Activated naive CD8-positive, alpha-beta T cell (primary cell): ENCODE data around the gene CPED1.

Experiments
- H3K27ac Mint-ChIP-seq: one replicate; pipeline ENCODE4 v1.8.0; 2021; ENCODE audit warnings: mixed read lengths
- H3K27me3 Mint-ChIP-seq: one replicate; pipeline ENCODE4 v1.8.0; 2021; ENCODE audit warnings: mixed read lengths
- H3K36me3 Mint-ChIP-seq: one replicate; pipeline ENCODE4 v1.8.0; 2021; ENCODE audit warnings: mixed read lengths
- H3K4me1 Mint-ChIP-seq: one replicate; pipeline ENCODE4 v1.8.0; 2021; ENCODE audit warnings: low read depth, mixed read lengths
- H3K4me3 Mint-ChIP-seq: one replicate; pipeline ENCODE4 v1.8.0; 2021; ENCODE audit warnings: mild to moderate bottlenecking, mixed read lengths
- H3K9me3 Mint-ChIP-seq: one replicate; pipeline ENCODE4 v1.8.0; 2021; ENCODE audit warnings: low read depth, mixed read lengths

The CPED1 gene

GRCh38 chr7:121012170-121012874 is 23.8 kb downstream of the CPED1 start:
- Mint-ChIP-seq H3K27ac (no peak overlapping the region), H3K9me3 (no peaks in the 10 kb centered on the region), H3K4me3 (no peak overlapping the region), H3K27me3 (peaks cover 11% of the 10 kb centered on the region), H3K36me3 (no peaks in the 10 kb centered on the region), H3K4me1 (no peaks in the 10 kb centered on the region)

- Mint-ChIP-seq H3K4me1 (no peaks in the 10 kb centered on the region), H3K4me3 (no peak overlapping the region), H3K9me3 (no peaks in the 10 kb centered on the region), H3K27me3 (peaks cover 6% of the 10 kb centered on the region), H3K36me3 (no peaks in the 10 kb centered on the region), H3K27ac (no peak overlapping the region)
Measured at GRCh38 chr7:121012919-121013318, 24.4 kb downstream of the CPED1 start.

- Mint-ChIP-seq H3K27me3 (peaks cover 3% of the 10 kb centered on the region), H3K36me3 (no peaks in the 10 kb centered on the region), H3K9me3 (no peaks in the 10 kb centered on the region), H3K4me3 (no peak overlapping the region), H3K27ac (no peak overlapping the region), H3K4me1 (no peaks in the 10 kb centered on the region)
Measured at GRCh38 chr7:121015560-121015959, 27.0 kb downstream of the CPED1 start.

DNA sequence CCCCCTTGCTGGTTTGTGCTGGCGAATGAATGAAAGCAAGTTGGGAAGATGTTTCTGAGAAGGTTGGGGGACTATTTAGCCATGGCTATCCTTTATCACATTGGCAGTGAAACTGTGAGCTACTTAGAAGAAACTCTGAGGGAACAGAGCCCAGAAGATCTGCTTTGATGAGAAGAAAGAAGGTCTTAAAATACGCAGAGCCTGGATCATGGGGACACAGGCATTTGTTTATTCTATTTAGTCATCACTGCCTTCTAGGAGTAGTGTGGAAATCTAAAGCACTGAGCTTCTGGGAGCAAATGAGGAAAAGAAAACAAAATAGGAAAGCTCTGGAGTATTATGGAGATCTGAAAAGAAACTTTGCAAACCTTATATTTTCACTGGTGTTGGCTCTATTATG is 28.5 kb downstream of the CPED1 start:
- H3K27me3 Mint-ChIP-seq: peaks cover 3% of the 10 kb centered on the region
- no peaks in the 10 kb centered on the region for H3K9me3 Mint-ChIP-seq
- no peaks in the 10 kb centered on the region for H3K4me1 Mint-ChIP-seq
- H3K4me3 Mint-ChIP-seq: no peak overlapping the region
- no peak overlapping the region for H3K27ac Mint-ChIP-seq
- no peaks in the 10 kb centered on the region for H3K36me3 Mint-ChIP-seq

DNA sequence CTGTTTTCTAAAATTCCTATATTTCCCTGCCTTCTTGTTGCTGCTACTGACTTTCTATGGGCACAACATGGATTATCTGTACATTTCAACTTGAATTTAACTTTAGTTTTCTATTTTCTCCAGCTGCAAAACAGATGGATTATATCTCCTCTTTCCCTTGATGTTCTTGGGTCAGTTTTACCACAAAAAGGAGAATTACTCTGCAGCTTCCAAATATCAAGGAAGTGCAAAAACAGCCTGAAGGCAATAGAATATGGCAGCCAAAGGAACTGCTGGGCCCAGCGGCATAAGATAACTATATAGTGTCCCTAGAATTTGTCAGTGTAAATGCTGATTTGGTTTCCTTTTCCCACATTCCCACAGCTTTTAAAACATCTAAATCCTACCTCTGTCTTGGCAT is 29.1 kb downstream of the CPED1 start:
- Mint-ChIP-seq H3K4me3 (no peak overlapping the region), H3K36me3 (no peaks in the 10 kb centered on the region), H3K27ac (no peak overlapping the region), H3K4me1 (no peaks in the 10 kb centered on the region), H3K27me3 (peaks cover 3% of the 10 kb centered on the region), H3K9me3 (no peaks in the 10 kb centered on the region)

- Mint-ChIP-seq H3K27ac (no peak overlapping the region), H3K27me3 (peaks cover 1% of the 10 kb centered on the region), H3K36me3 (no peaks in the 10 kb centered on the region), H3K4me1 (no peaks in the 10 kb centered on the region), H3K9me3 (no peaks in the 10 kb centered on the region), H3K4me3 (no peak overlapping the region)
Measured at GRCh38 chr7:121019018-121019417, 30.5 kb downstream of the CPED1 start.

DNA sequence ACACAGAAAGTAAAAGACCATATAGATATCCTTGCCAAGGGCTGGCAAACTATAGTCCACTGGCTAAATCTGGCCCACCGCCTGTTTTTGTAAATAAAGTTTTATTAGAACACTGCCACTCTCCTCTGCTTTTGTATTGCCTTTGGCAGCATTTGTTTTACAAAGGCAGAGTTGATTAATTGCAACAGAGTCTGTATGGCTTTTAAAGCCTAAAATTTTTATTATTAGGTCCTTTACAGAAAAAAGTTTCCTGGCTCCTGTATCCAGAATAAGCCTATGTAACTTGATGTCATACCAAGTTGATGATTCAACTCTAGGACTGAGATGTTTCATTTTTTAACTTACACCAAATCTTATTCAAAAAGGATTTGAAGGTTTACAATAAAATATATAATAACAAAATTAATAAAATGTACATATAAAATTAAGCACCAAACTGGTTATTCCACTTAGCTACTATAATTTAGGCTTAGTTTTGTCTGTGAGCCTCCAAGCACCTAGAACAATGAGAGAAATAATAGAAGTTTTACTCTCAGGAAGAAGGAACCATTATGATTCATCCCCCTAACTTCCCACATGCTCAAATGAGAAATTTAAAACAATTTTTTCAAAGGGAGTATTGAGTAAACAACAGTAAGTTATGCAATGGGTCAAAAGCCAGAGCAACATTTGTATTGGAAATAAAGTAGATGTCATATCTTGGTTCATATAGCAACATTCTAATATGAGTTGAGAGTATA is 31.9 kb downstream of the CPED1 start:
- Mint-ChIP-seq H3K4me3 (no peak overlapping the region), H3K27ac (no peak overlapping the region), H3K36me3 (no peaks in the 10 kb centered on the region), H3K9me3 (no peaks in the 10 kb centered on the region), H3K4me1 (no peaks in the 10 kb centered on the region), H3K27me3 (peaks cover 1% of the 10 kb centered on the region)

- Mint-ChIP-seq H3K27ac (no peak overlapping the region), H3K36me3 (no peaks in the 10 kb centered on the region), H3K4me1 (no peaks in the 10 kb centered on the region)
Measured at GRCh38 chr7:121020989-121021969, 32.8 kb downstream of the CPED1 start.

GRCh38 chr7:121023194-121023593 is 34.7 kb downstream of the CPED1 start:
- no peaks in the 10 kb centered on the region for H3K27me3 Mint-ChIP-seq
- H3K36me3 Mint-ChIP-seq: no peaks in the 10 kb centered on the region
- no peaks in the 10 kb centered on the region for H3K9me3 Mint-ChIP-seq
- H3K27ac Mint-ChIP-seq: no peak overlapping the region
- H3K4me3 Mint-ChIP-seq: no peak overlapping the region
- no peaks in the 10 kb centered on the region for H3K4me1 Mint-ChIP-seq

More at GRCh38 chr7:121020989-121021969, 32.8 kb downstream of the CPED1 start:
- Mint-ChIP-seq H3K27me3 (peaks cover 1% of the 10 kb centered on the region), H3K4me3 (no peak overlapping the region), H3K9me3 (no peaks in the 10 kb centered on the region)

DNA sequence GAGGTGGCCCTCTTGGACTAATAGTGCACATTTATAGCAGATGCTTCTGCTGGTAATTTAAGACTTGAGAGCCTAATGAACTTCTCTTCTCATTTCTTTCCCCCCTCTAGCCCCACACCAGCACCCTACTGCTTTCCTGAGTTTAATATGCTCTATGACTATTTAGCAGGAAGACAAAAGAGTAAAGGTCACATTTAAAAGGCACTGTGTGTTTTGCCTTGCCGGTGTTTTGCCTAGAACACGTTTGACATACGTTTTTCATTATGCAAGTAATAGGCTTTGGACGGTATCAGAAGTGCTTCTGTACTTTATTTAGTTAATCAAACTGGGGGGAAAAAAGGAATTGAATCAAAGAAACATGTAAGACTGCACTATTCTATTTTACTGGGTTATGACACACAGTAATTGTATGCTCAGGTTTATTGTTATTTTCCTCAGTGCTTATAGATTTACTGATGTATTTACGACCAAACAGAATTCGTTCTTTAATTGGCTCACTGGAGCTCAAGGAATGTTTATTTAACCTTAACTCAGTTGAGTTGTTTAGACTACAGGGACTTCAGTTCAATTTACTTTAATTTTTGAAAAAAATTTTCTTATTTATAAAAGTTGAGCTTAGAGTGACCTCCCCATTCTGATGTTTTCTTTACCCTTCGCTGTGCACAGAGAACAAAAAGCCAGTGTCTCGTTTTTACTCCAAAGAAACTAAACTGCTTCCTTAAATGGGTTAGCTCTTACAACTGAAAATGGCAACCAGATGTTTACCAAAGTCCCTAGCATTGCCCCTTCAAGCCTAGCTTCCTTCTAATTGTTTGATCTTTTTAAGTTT is 35.4 kb downstream of the CPED1 start:
- Mint-ChIP-seq H3K27me3 (peaks cover 2% of the 10 kb centered on the region), H3K4me3 (no peak overlapping the region), H3K27ac (no peak overlapping the region), H3K9me3 (no peaks in the 10 kb centered on the region), H3K36me3 (no peaks in the 10 kb centered on the region), H3K4me1 (no peaks in the 10 kb centered on the region)

DNA sequence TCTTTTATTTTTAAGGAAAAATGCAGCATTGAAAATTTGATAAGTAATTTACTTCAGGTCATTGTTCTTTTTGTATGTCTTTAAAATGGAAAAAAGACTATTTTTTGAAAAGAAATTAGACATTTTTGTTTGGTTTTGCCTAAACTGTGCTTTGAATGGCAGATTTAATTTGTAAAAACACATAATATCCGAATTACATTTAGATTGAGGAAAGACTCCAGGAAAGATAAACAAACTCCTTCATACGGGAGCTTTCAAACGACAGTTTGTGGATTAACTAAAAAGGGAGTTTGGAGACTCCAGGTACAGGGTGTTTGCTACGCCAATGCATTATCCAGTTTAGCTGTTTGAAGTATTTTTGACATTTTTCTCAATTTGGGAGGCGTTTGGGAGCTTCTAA is 36.1 kb downstream of the CPED1 start:
- H3K9me3 Mint-ChIP-seq: no peaks in the 10 kb centered on the region
- H3K27me3 Mint-ChIP-seq: peaks cover 2% of the 10 kb centered on the region
- H3K4me1 Mint-ChIP-seq: no peaks in the 10 kb centered on the region
- H3K36me3 Mint-ChIP-seq: no peaks in the 10 kb centered on the region
- H3K27ac Mint-ChIP-seq: no peak overlapping the region
- H3K4me3 Mint-ChIP-seq: no peak overlapping the region

DNA sequence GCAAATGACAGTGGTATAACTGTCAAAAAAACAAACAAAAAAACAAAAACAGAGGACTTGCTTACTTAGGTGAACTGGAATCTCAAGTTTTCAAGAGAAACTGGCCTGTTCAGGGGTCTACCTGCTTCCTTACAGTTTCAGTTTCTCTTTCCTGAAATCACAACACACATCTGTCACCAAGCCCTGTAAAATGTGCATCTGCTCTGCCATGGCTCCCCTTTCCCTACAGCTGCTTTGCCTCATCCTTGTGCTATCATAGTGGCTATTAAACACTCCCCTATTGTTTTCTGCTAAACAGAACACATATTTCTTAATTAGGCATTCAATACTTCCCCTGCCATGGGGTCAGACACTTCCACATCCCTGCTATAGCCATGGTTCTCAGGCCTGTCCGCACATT is 37.6 kb downstream of the CPED1 start:
- H3K27me3 Mint-ChIP-seq: peaks cover 2% of the 10 kb centered on the region
- no peaks in the 10 kb centered on the region for H3K36me3 Mint-ChIP-seq
- no peak overlapping the region for H3K4me3 Mint-ChIP-seq
- H3K9me3 Mint-ChIP-seq: no peaks in the 10 kb centered on the region
- H3K4me1 Mint-ChIP-seq: no peaks in the 10 kb centered on the region
- no peak overlapping the region for H3K27ac Mint-ChIP-seq

DNA sequence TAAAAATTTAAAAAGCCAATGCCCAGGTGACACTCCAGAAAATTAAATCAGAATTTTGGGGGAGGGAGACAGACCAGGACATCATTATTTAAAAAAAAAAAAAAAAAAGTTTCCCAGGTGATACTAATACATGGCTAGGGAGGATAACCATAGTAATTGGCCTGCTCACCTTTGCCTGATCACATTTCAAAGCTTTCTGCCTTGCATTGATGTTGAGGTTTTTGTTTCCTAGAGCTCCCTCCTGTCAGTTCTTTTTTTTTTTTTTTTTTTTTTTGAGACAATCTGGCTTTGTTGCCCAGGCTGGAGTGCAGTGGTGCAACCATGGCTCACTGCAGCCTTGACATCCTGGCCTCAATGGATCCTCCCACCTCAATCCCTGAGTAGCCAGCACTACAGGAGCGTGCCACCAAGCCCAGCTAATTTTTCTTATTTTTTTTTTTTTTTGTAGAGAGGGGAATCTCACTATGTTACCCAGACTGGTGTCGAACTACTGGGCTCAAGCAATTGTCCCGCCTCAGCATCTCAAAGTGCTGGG is 38.1 kb downstream of the CPED1 start:
- Mint-ChIP-seq H3K4me3 (no peak overlapping the region), H3K27ac (no peak overlapping the region), H3K36me3 (no peaks in the 10 kb centered on the region), H3K27me3 (peaks cover 2% of the 10 kb centered on the region), H3K9me3 (no peaks in the 10 kb centered on the region), H3K4me1 (no peaks in the 10 kb centered on the region)
